Amniotic stem cell (primary cell): ENCODE data around the gene TTC6.
"Not testable (repeated sequence)": the region's sequence is repeated elsewhere in the genome, so short reads cannot be mapped to it uniquely, and the experiment has no call there.

ENCODE experiments used
- DNase-seq: peaks from one replicate; lab custom pipeline; 2025; lab: John Stamatoyannopoulos, UW

TTC6 gene

GRCh38 chr14:37594971-37595808 is at the start of gene TTC6, which contains the start of gene FOXA1:
TSS of gene TTC6 (plus strand) at chr14:37595629. CDS start at chr14:37622065, 26,436 bp downstream.
TSS of gene FOXA1 (minus strand) at chr14:37595249. CDS start at chr14:37594972, 277 bp downstream.
- no peak for DNase-seq

- DNase-seq: no peak
Measured at GRCh38 chr14:37546621-37547447, 48.6 kb upstream of the TTC6 start.

GRCh38 chr14:37550511-37550910 is 44.9 kb upstream of the TTC6 start:
- no peak for DNase-seq

GRCh38 chr14:37551119-37551518 is 44.3 kb upstream of the TTC6 start:
- DNase-seq: no peak

GRCh38 chr14:37553935-37554550 is 41.4 kb upstream of the TTC6 start:
- no peak for DNase-seq

- DNase-seq: not testable (repeated sequence)
Measured at GRCh38 chr14:37555596-37555995, 39.8 kb upstream of the TTC6 start.

- no peak for DNase-seq
Measured at GRCh38 chr14:37558740-37559139, 36.7 kb upstream of the TTC6 start.

- DNase-seq: no peak
Measured at GRCh38 chr14:37559386-37559785, 36.0 kb upstream of the TTC6 start.

GRCh38 chr14:37563189-37563588 is 32.2 kb upstream of the TTC6 start:
- DNase-seq: no peak

GRCh38 chr14:37565550-37565949 is 29.9 kb upstream of the TTC6 start:
- DNase-seq: no peak

- no peak for DNase-seq
Measured at GRCh38 chr14:37566811-37567371, 28.5 kb upstream of the TTC6 start.

GRCh38 chr14:37569729-37570128 is 25.7 kb upstream of the TTC6 start:
- no peak for DNase-seq

GRCh38 chr14:37571391-37571790 is 24.0 kb upstream of the TTC6 start:
- DNase-seq: no peak

- DNase-seq: no peak
Measured at GRCh38 chr14:37573356-37573755, 22.1 kb upstream of the TTC6 start.

GRCh38 chr14:37579274-37579673 is 16.2 kb upstream of the TTC6 start:
- DNase-seq: no peak

GRCh38 chr14:37580146-37580545 is 15.3 kb upstream of the TTC6 start:
- no peak for DNase-seq

- DNase-seq: no peak
Measured at GRCh38 chr14:37583358-37584210, 11.8 kb upstream of the TTC6 start.

GRCh38 chr14:37584211-37585100 is 11.0 kb upstream of the TTC6 start:
- DNase-seq: no peak

- DNase-seq: no peak
Measured at GRCh38 chr14:37585101-37585511, 10.3 kb upstream of the TTC6 start.
